Dermis microvascular lymphatic vessel endothelial cell (primary cell): ENCODE results near the gene MYO1F. TPM values are rescaled to one million over a fixed set of nuclear protein-coding genes. Genes with fewer than 3 reads are reported as not detected.
A peak's percentile ranks its signal among the peaks of the same experiment; 100 is the strongest.
"Not testable (repeated sequence)": the region's sequence is repeated elsewhere in the genome, so short reads cannot be mapped to it uniquely, and the experiment has no call there.

Source experiments
- DNase-seq, 2 donors: peaks; one replicate each; pipeline versions ENCODE4 v3.0.0 to v3.0.0-alpha.2; 2010; ENCODE audit warnings: low read depth in 2 of 2
- total RNA-seq: library from RNA; depleted of rRNA; stranded (reverse); fragments of >200 nt; gene quantifications from 2 replicates; pipeline ENCODE4 v1.2.1, GENCODE V29; 2014

MYO1F gene
- 0.13 and 0.38 TPM in 2 replicates for total RNA-seq

- DNase-seq, result no peak
Observed at GRCh38 chr19:8577247-8577646, at the start of gene MYO1F. Gene MYO1F, minus strand, starts transcription at chr19:8577442. Its CDS starts 133 bp downstream, at chr19:8577309.

- no peak for DNase-seq
Observed at GRCh38 chr19:8626842-8627241, 49.6 kb upstream of the MYO1F start.

GRCh38 chr19:8622886-8623285, 45.6 kb upstream of the MYO1F start:
- DNase-seq, result not testable (repeated sequence)

- DNase-seq, result no peak
Observed at GRCh38 chr19:8618751-8619150, 41.5 kb upstream of the MYO1F start.

- no peak for DNase-seq
Observed at GRCh38 chr19:8617984-8618383, 40.7 kb upstream of the MYO1F start.

- DNase-seq, result not testable (repeated sequence)
Observed at GRCh38 chr19:8617325-8617724, 40.1 kb upstream of the MYO1F start.

GRCh38 chr19:8616861-8617260, 39.6 kb upstream of the MYO1F start:
- no peak for DNase-seq

- peak; percentile 43 to 52 for DNase-seq
Observed at GRCh38 chr19:8615813-8616596, 38.8 kb upstream of the MYO1F start.

- no peak for DNase-seq
Observed at GRCh38 chr19:8615024-8615423, 37.8 kb upstream of the MYO1F start.

GRCh38 chr19:8614455-8614854, 37.2 kb upstream of the MYO1F start:
- no peak for DNase-seq

GRCh38 chr19:8612807-8613171, 35.5 kb upstream of the MYO1F start:
- no peak for DNase-seq

- peak in 1 of 2 donors; percentile 58 for DNase-seq
Observed at GRCh38 chr19:8611877-8612806, 34.9 kb upstream of the MYO1F start.

GRCh38 chr19:8611391-8611876, 34.2 kb upstream of the MYO1F start:
- DNase-seq, result no peak

GRCh38 chr19:8610936-8611300, 33.7 kb upstream of the MYO1F start:
- DNase-seq, result no peak

- DNase-seq, result peak; percentile 12 to 37
Observed at GRCh38 chr19:8610041-8610935, 33.0 kb upstream of the MYO1F start, which contains the start of gene ADAMTS10. Gene ADAMTS10, minus strand, starts transcription at chr19:8610715. Its CDS starts 5,005 bp downstream, at chr19:8605710.

GRCh38 chr19:8609279-8610040, 32.2 kb upstream of the MYO1F start:
- DNase-seq, result peak; percentile 16 to 74

GRCh38 chr19:8608941-8609278, 31.7 kb upstream of the MYO1F start:
- peak; percentile 9 to 31 for DNase-seq

GRCh38 chr19:8607386-8607785, 30.1 kb upstream of the MYO1F start:
- DNase-seq, result no peak

GRCh38 chr19:8605514-8605913, 28.3 kb upstream of the MYO1F start:
- DNase-seq, result no peak

- DNase-seq, result no peak
Observed at GRCh38 chr19:8601796-8602195, 24.6 kb upstream of the MYO1F start.

GRCh38 chr19:8600816-8601215, 23.6 kb upstream of the MYO1F start:
- DNase-seq, result no peak
